Ishikawa (cell line): Measurements from ENCODE around the gene THOC2.

Source experiments
- RAD21 ChIP-seq: IDR thresholded peaks from 2 replicates; pipeline ENCODE4 v1.6.1; 2012; ENCODE audit warnings: low read depth
- TEAD4 ChIP-seq: IDR thresholded peaks from 2 replicates; pipeline ENCODE4 v1.6.1; 2012

DNA sequence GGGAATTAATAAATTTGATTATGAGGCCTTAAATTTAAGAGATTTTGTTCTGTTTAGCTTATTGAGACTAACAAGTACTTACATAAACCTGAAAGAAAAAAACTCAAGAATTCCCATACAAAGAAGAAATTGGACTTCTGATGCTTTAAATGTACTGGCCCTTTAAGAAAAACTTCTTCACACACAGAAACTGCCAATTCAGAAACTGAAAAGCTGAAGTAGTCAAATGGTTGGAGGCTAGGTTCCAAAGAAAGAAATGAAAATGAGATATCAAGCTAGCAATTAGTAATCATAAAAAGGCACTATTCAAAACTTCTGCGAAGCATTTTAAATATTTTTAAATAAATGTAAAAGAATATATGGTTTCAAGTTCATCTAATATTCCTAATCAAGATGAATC lies 151.3 kb downstream of the THOC2 start:
- TF ChIP-seq TEAD4 (no peak), RAD21 (no peak)
